Sigmoid colon (tissue), 7 donors: ENCODE results near the gene SPINK8. TPM values are rescaled to one million over a fixed set of nuclear protein-coding genes. Genes with fewer than 3 reads are reported as not detected.

Experiments
- DNase-seq: peaks from one replicate; pipeline ENCODE4 v3.0.0-alpha.2; 2019
- H3K27ac ChIP-seq, 4 donors: fragments of 200-600 bp; sonication (generic); one replicate each; pipeline ENCODE4 v1.5.1; 2016 to 2019; ENCODE audit warnings: mild to moderate bottlenecking in 1 of 4
- H3K27me3 ChIP-seq, 3 donors: fragments of 200-600 bp; sonication (generic); one replicate each; pipeline ENCODE4 v1.5.1; 2019; ENCODE audit warnings: mild to moderate bottlenecking in 1 of 3
- H3K36me3 ChIP-seq, 4 donors: fragments of 200-600 bp; sonication (generic); one replicate each; pipeline ENCODE4 v1.5.1; 2016 to 2019
- H3K4me1 ChIP-seq, 4 donors: fragments of 200-600 bp; sonication (generic); one replicate each; pipeline ENCODE4 v1.5.1; 2017 to 2019
- H3K4me3 ChIP-seq, 4 donors: fragments of 200-600 bp; sonication (generic); one replicate each; pipeline ENCODE4 v1.5.1; 2017 to 2019; ENCODE audit warnings: mild to moderate bottlenecking in 2 of 4, moderate library complexity in 1 of 4
- H3K9me3 ChIP-seq, 4 donors: fragments of 200-600 bp in 3 of 4; sonication (generic) in 3 of 4; one replicate each; pipeline versions ENCODE4 v1.5.1 to v1.6.1; 2013 to 2019
- CTCF ChIP-seq, 4 experiments: fragments of 450-650 bp in 3 of 4; fragments of 200-600 bp in 1 of 4; IDR thresholded peaks; one replicate each; pipeline ENCODE4 v1.5.1; 2016 to 2019; ENCODE audit warnings: antibody characterized with exemption in 4 of 4, mild to moderate bottlenecking in 3 of 4, moderate library complexity in 2 of 4
- EP300 ChIP-seq, 4 donors: sonication (generic); formaldehyde crosslinking; IDR thresholded peaks; one replicate each; pipeline ENCODE4 v1.6.1; 2017; ENCODE audit warnings: antibody characterized with exemption in 4 of 4
- POLR2A ChIP-seq, 2 donors: fragments of 450-650 bp; IDR thresholded peaks; one replicate each; pipeline ENCODE4 v1.6.1; 2016; ENCODE audit warnings: antibody characterized with exemption in 2 of 2, mild to moderate bottlenecking in 2 of 2, moderate library complexity in 2 of 2
- POLR2AphosphoS5 ChIP-seq, 4 donors: sonication (generic); formaldehyde crosslinking; IDR thresholded peaks; one replicate each; pipeline ENCODE4 v1.6.1; 2017; ENCODE audit warnings: antibody characterized with exemption in 4 of 4
- WGBS, 2 donors: extraction: QIAGEN DNeasy Blood & Tissue Kit; methylation state at CpG; one replicate each; pipeline ENCODE4 v1.1.7; 2013; 5-methylcytosine and 5-hydroxymethylcytosine counted together
- intact Hi-C: fragments of 100-400 bp; cut with DNase I; formaldehyde crosslinking; loops from one replicate; pipeline ENCODE4 v1.15.1; 2023
- polyA plus RNA-seq, 3 donors: library from polyadenylated mRNA; stranded (reverse); fragments of 200-250 nt; gene quantifications; one replicate each; pipeline ENCODE4 v1.2.3, GENCODE V29; 2013
- total RNA-seq, 4 donors: library from RNA; depleted of rRNA; stranded (reverse); fragments of >200 nt; gene quantifications; one replicate each; pipeline ENCODE4 v1.1.0, GENCODE V29; 2016
- donor health status: healthy with polysubstance abuse.
- donor health status: Bipolar disorder and iron deficiency.
- donor health status: healthy.

SPINK8 gene
- total and polyA plus RNA-seq, 7 donors: not detected

GRCh38 chr3:48320996-48321395, 12.5 kb downstream of the SPINK8 start:
- Histone ChIP-seq H3K36me3 (no peaks in the 10 kb centered on the region), H3K27ac (no peak overlapping the region), H3K9me3 (peaks cover 0 to 3% (median 0%) of the 10 kb centered on the region in 4 donors), H3K4me1 (no peaks in the 10 kb centered on the region), H3K27me3 (no peaks in the 10 kb centered on the region), H3K4me3 (no peak overlapping the region)
- intact Hi-C loops: no loop called here
- no peak for DNase-seq
- TF ChIP-seq EP300 (IDR thresholded peaks at IDR 0.05): no peak
- TF ChIP-seq CTCF (IDR thresholded peaks at IDR 0.05): no peak
- no peak for TF ChIP-seq POLR2A (IDR thresholded peaks at IDR 0.05)
- TF ChIP-seq POLR2AphosphoS5 (IDR thresholded peaks at IDR 0.05): no peak
- 52 to 54% methylated on average over 2 of the region's 2 CpGs for WGBS, 2 donors

DNA sequence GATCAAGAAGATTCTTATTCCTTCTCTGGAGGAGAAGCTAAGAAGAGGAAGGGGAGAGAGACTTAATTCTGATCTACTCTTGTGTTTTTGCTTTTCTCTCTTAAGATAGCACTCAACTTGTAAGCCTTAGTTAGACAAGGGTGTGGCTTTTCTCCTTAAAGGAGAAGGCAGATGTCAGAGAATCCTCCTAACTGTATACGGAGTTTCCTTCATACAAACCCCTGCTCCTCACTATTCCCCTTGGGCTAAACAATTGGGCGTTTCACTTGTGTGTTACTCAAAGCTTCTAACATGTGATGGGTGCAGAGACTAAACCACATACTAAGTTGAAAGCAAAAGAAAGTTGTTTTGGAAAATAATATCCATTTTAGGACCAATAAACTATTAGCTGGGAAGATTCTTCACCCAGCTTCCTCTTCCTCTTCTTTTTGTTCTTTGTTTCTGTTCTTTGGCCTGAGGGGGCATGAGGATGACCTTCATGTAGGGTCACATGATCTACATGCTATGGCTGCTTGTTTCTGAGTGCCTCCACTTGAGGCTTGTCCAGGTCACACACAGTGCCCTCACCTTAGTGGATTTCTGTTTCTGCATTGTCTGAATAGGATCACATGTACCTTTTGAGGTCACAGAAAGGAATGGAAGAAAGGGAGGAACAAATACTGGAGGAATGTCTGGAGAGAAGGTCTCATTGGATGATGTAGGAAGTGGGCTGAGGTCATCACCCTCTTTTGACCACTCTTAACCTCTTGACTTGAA, 14.6 kb downstream of the SPINK8 start:
- 48 to 64% methylated on average over 2 of the region's 2 CpGs for WGBS, 2 donors

DNA sequence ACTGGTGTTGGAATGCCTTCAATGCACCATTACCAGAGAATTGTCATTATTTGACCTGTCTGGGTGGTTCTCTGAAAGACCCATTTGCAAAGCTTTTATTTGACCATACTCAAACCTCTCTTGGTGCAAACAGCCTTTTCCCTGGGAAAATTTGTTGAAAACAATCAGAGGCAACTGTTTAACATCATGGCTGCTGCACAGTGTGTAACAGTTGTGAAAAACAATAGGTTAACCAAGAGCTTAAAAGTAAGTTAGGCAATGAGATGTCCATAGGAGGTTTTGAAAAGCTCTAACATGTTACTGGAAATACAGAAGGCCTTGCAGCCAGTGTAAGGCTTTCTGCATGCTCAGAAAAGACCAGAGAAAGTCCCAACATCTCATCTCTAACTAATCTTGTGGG, 18.9 kb downstream of the SPINK8 start:
- Histone ChIP-seq H3K4me3 (no peak overlapping the region), H3K4me1 (no peaks in the 10 kb centered on the region), H3K27ac (no peak overlapping the region), H3K9me3 (peaks cover 0 to 12% (median 4%) of the 10 kb centered on the region in 4 donors), H3K36me3 (no peaks in the 10 kb centered on the region), H3K27me3 (no peaks in the 10 kb centered on the region)
- DNase-seq: no peak
- TF ChIP-seq EP300 (IDR thresholded peaks at IDR 0.05) (no peak), POLR2A (IDR thresholded peaks at IDR 0.05) (no peak), POLR2AphosphoS5 (IDR thresholded peaks at IDR 0.05) (no peak), CTCF (IDR thresholded peaks at IDR 0.05) (no peak)
- intact Hi-C loops: no loop called here

More for the DNA sequence above, 14.6 kb downstream of the SPINK8 start:
- no peak for DNase-seq
- intact Hi-C loops: no loop called here
- TF ChIP-seq EP300 (IDR thresholded peaks at IDR 0.05) (no peak), CTCF (IDR thresholded peaks at IDR 0.05) (no peak), POLR2AphosphoS5 (IDR thresholded peaks at IDR 0.05) (no peak), POLR2A (IDR thresholded peaks at IDR 0.05) (no peak)
- no peak overlapping the region for H3K4me3 ChIP-seq
- no peak overlapping the region for H3K27ac ChIP-seq
- no peaks in the 10 kb centered on the region for H3K36me3 ChIP-seq
- peaks cover 0 to 12% (median 4%) of the 10 kb centered on the region in 4 donors for H3K9me3 ChIP-seq
- no peaks in the 10 kb centered on the region for H3K4me1 ChIP-seq
- no peaks in the 10 kb centered on the region for H3K27me3 ChIP-seq

GRCh38 chr3:48306860-48307530, 26.5 kb downstream of the SPINK8 start:
- no peaks in the 10 kb centered on the region for H3K27me3 ChIP-seq
- WGBS, 2 donors: 39 to 56% methylated on average over 4 of the region's 4 CpGs
- H3K4me3 ChIP-seq: no peak overlapping the region
- intact Hi-C loops: no loop called here
- H3K36me3 ChIP-seq: no peaks in the 10 kb centered on the region
- H3K9me3 ChIP-seq: no peaks in the 10 kb centered on the region
- no peak overlapping the region for H3K27ac ChIP-seq
- DNase-seq: no peak
- H3K4me1 ChIP-seq: peaks cover 0 to 6% (median 0%) of the 10 kb centered on the region in 4 donors
- TF ChIP-seq CTCF (IDR thresholded peaks at IDR 0.05) (no peak), POLR2A (IDR thresholded peaks at IDR 0.05) (no peak), POLR2AphosphoS5 (IDR thresholded peaks at IDR 0.05) (no peak), EP300 (IDR thresholded peaks at IDR 0.05) (no peak)
